Measurements from ENCODE around the gene KRTAP9-7. TPM values are rescaled to one million over a fixed set of nuclear protein-coding genes. Genes with fewer than 3 reads are reported as not detected.

The KRTAP9-7 gene
- total RNA-seq (2022; extraction: Qiagen RNA extraction; ENCODE audit: low read depth), result not detected in 5 replicates

DNA sequence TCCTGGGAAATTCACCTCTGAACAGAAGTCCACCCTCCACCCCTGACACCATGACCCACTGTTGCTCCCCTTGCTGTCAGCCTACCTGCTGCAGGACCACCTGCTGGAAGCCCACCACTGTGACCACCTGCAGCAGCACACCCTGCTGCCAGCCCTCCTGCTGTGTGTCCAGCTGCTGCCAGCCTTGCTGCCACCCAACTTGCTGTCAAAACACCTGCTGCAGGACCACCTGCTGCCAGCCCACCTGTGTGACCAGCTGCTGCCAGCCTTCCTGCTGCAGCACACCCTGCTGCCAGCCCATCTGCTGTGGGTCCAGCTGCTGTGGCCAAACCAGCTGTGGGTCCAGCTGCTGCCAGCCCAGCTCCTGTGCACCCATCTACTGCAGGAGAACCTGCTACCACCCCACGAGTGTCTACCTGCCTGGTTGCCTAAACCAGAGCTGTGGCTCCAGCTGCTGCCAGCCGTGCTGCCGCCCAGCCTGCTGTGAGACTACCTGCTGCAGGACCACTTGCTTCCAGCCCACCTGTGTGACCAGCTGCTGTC lies at the start of gene KRTAP9-7:
Gene KRTAP9-7 (plus strand): TSS at position 51 of the 543 bp plus-strand sequence. CDS start 0 bp downstream, at position 51.

DNA sequence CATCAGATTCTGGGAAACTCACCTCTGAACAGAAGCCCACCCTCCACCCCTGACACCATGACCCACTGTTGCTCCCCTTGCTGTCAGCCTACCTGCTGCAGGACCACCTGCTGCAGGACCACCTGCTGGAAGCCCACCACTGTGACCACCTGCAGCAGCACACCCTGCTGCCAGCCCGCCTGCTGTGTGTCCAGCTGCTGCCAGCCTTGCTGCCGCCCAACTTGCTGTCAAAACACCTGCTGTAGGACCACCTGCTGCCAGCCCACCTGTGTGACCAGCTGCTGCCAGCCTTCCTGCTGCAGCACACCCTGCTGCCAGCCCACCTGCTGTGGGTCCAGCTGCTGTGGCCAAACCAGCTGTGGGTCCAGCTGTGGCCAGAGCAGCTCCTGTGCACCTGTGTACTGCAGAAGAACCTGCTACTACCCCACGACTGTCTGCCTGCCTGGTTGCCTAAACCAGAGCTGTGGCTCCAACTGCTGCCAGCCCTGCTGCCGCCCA lies 48.9 kb upstream of the KRTAP9-7 start, which contains the start of gene KRTAP9-2:
Gene KRTAP9-2 (plus strand): TSS at position 51 of the 498 bp plus-strand sequence. CDS start 7 bp downstream, at position 58.

DNA sequence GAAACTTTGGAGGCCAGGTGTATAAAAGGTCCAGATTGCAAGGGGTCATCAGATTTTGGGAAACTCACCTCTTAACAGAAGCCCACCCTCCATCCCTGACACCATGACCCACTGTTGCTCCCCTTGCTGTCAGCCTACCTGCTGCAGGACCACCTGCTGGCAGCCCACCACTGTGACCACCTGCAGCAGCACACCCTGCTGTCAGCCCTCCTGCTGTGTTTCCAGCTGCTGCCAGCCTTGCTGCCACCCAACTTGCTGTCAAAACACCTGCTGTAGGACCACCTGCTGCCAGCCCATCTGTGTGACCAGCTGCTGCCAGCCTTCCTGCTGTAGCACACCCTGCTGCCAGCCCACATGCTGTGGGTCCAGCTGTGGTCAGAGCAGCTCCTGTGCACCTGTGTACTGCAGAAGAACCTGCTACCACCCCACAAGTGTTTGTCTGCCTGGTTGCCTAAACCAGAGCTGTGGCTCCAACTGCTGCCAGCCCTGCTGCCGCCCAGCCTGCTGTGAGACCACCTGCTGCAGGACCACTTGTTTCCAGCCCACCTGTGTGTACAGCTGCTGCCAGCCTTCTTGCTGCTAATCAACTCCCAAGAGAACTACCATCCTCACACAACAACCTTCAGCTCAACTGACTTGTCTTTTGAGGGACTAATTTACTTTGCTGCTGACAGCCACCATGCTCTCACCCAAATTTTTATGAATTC lies 42.9 kb upstream of the KRTAP9-7 start, which contains the start of gene KRTAP9-3:
Gene KRTAP9-3 (plus strand): TSS at position 51 of the 707 bp plus-strand sequence. CDS start 53 bp downstream, at position 104.

GRCh38 chr17:41237949-41238437 lies 37.5 kb upstream of the KRTAP9-7 start, which contains the start of gene KRTAP9-8:
TSS of gene KRTAP9-8 (plus strand) at chr17:41237999. CDS start at chr17:41238052, 53 bp downstream.

DNA sequence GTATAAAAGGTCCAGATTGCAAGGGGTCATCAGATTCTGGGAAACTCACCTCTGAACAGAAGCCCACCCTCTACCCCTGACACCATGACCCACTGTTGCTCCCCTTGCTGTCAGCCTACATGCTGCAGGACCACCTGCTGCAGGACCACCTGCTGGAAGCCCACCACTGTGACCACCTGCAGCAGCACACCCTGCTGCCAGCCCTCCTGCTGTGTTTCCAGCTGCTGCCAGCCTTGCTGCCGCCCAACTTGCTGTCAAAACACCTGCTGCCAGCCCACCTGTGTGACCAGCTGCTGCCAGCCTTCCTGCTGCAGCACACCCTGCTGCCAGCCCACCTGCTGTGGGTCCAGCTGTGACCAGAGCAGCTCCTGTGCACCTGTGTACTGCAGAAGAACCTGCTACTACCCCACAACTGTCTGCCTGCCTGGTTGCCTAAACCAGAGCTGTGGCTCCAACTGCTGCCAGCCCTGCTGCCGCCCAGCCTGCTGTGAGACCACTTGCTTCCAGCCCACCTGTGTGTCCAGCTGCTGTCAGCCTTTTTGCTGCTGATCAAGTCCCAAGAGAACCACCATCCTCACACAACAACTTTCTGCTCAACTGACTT lies 25.8 kb upstream of the KRTAP9-7 start, which contains the start of gene KRTAP9-4:
Gene KRTAP9-4 (plus strand): TSS at position 51 of the 604 bp plus-strand sequence. CDS start 34 bp downstream, at position 85.

DNA sequence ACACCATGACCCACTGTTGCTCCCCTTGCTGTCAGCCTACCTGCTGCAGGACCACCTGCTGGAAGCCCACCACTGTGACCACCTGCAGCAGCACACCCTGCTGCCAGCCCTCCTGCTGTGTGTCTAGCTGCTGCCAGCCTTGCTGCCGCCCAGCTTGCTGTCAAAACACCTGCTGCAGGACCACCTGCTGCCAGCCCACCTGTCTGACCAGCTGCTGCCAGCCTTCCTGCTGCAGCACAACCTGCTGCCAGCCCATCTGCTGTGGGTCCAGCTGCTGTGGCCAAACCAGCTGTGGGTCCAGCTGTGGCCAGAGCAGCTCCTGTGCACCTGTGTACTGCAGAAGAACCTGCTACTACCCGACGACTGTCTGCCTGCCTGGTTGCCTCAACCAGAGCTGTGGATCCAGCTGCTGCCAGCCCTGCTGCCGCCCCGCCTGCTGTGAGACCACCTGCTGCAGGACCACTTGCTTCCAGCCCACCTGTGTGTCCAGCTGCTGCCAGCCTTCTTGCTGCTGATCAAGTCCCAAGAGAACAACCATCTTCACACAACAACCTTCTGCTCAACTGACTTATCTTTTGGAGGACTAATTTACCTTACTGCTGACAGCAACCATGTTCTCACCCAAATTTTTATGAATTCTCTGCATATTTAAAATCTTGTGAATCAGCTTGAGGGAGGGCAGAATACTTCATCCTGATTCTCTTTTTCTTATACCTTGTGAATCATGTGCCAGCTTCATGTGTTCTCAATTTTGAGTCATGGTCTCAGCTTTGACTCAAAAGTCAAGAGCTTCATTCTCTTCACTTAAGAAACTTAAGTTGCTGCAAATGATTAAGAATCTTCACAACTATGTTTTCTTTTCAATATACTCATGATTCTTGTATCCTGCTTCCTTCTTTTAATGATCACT lies 19.9 kb upstream of the KRTAP9-7 start, which contains the start of gene KRTAP9-9:
Gene KRTAP9-9 (plus strand): TSS at position 4 of the 910 bp plus-strand sequence.

DNA sequence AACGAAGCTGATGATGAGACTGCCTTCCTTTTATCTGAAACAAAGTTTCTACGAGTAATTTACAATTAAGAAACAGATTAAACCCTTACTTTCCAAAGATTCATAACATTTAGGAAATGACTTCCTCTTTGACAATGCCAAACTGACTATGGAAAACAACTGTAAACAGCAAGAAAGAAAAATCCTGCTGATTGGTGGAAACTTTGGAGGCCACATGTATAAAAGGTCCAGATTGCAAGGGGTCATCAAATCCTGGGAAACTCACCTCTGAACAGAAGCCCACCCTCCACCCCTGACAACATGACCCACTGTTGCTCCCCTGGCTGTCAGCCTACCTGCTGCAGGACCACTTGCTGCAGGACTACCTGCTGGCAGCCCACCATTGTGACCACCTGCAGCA lies 10.4 kb upstream of the KRTAP9-7 start, which contains the start of gene KRTAP9-6:
Gene KRTAP9-6 (plus strand): TSS at position 301 of the 400 bp plus-strand sequence. CDS start 0 bp downstream, at position 301.

GRCh38 chr17:41301916-41302901 lies 26.7 kb downstream of the KRTAP9-7 start, which contains the start of gene KRTAP29-1:
TSS of gene KRTAP29-1 (minus strand) at chr17:41302851. CDS start at chr17:41302851, 0 bp downstream.

DNA sequence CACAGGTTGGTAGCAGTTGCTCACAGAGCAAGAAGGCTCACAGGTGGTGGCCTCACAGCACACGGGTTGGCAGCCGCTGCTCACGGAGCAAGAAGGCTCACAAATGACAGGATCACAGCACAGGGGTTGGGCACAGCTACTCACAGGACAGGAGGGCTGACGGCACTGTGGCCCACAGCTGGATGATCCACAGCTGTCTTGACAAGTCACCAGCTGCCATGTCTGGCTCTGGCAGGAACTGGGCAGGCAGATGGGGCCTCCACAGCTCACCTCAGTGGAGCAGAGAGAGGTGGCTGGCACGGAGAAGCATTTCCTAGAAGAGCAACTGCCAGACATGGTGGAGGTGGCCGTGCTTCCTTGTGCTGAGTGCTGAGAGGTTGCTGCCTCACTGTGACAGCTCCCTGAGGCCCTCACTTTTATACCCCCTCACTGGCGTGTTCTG lies 33.4 kb downstream of the KRTAP9-7 start, which contains the start of gene KRTAP16-1:
Gene KRTAP16-1 (minus strand): TSS at position 392 of the 442 bp plus-strand sequence. CDS start 56 bp downstream, at position 336.

GRCh38 chr17:41315204-41315794 lies 39.8 kb downstream of the KRTAP9-7 start, which contains the start of gene KRTAP17-1:
TSS of gene KRTAP17-1 (minus strand) at chr17:41315710. CDS start at chr17:41315650, 60 bp downstream.

Other genes starting within 250 kb of the KRTAP9-7 start
- not detected in 5 replicates for gene KRTAP1-5, start 248.5 kb upstream of the KRTAP9-7 start, total RNA-seq (2022; extraction: Qiagen RNA extraction; ENCODE audit: low read depth)
- not detected in 5 replicates for gene KRTAP1-4, start 245.5 kb upstream of the KRTAP9-7 start, total RNA-seq (2022; extraction: Qiagen RNA extraction; ENCODE audit: low read depth)
- gene KRTAP1-3, start 240.8 kb upstream of the KRTAP9-7 start, total RNA-seq (2022; extraction: Qiagen RNA extraction; ENCODE audit: low read depth), result 0.15 TPM in 1 of 5 replicates, not detected in the others
- gene KRTAP1-1, start 234.2 kb upstream of the KRTAP9-7 start, total RNA-seq (2022; extraction: Qiagen RNA extraction; ENCODE audit: low read depth), result not detected in 5 replicates
- not detected in 5 replicates for gene KRTAP2-1, start 228.4 kb upstream of the KRTAP9-7 start, total RNA-seq (2022; extraction: Qiagen RNA extraction; ENCODE audit: low read depth)
- gene KRTAP2-2, start 220.5 kb upstream of the KRTAP9-7 start, total RNA-seq (2022; extraction: Qiagen RNA extraction; ENCODE audit: low read depth), result not detected in 5 replicates
- gene KRTAP2-3, start 215.6 kb upstream of the KRTAP9-7 start, total RNA-seq (2022; extraction: Qiagen RNA extraction; ENCODE audit: low read depth), result not detected in 5 replicates
- gene KRTAP2-4, start 209.8 kb upstream of the KRTAP9-7 start, total RNA-seq (2022; extraction: Qiagen RNA extraction; ENCODE audit: low read depth), result not detected in 5 replicates
- not detected in 5 replicates for gene KRTAP4-7, start 191.5 kb upstream of the KRTAP9-7 start, total RNA-seq (2022; extraction: Qiagen RNA extraction; ENCODE audit: low read depth)
- not detected in 5 replicates for gene KRTAP4-8, start 177.6 kb upstream of the KRTAP9-7 start, total RNA-seq (2022; extraction: Qiagen RNA extraction; ENCODE audit: low read depth)
- not detected in 5 replicates for gene KRTAP4-16, start 173.5 kb upstream of the KRTAP9-7 start, total RNA-seq (2022; extraction: Qiagen RNA extraction; ENCODE audit: low read depth)
- not detected in 5 replicates for gene KRTAP4-9, start 170.3 kb upstream of the KRTAP9-7 start, total RNA-seq (2022; extraction: Qiagen RNA extraction; ENCODE audit: low read depth)
- gene KRTAP4-11, start 157.3 kb upstream of the KRTAP9-7 start, total RNA-seq (2022; extraction: Qiagen RNA extraction; ENCODE audit: low read depth), result not detected in 5 replicates
- not detected in 5 replicates for gene KRTAP4-12, start 151.5 kb upstream of the KRTAP9-7 start, total RNA-seq (2022; extraction: Qiagen RNA extraction; ENCODE audit: low read depth)
- not detected in 5 replicates for gene KRTAP4-6, start 135.2 kb upstream of the KRTAP9-7 start, total RNA-seq (2022; extraction: Qiagen RNA extraction; ENCODE audit: low read depth)
- not detected in 5 replicates for gene KRTAP4-5, start 125.9 kb upstream of the KRTAP9-7 start, total RNA-seq (2022; extraction: Qiagen RNA extraction; ENCODE audit: low read depth)
- not detected in 5 replicates for gene KRTAP4-4, start 115.0 kb upstream of the KRTAP9-7 start, total RNA-seq (2022; extraction: Qiagen RNA extraction; ENCODE audit: low read depth)
- gene KRTAP4-3, start 107.5 kb upstream of the KRTAP9-7 start, total RNA-seq (2022; extraction: Qiagen RNA extraction; ENCODE audit: low read depth), result not detected in 5 replicates
- not detected in 5 replicates for gene KRTAP4-2, start 97.5 kb upstream of the KRTAP9-7 start, total RNA-seq (2022; extraction: Qiagen RNA extraction; ENCODE audit: low read depth)
- gene KRTAP4-1, start 90.8 kb upstream of the KRTAP9-7 start, total RNA-seq (2022; extraction: Qiagen RNA extraction; ENCODE audit: low read depth), result 0.20 to 0.22 TPM in 2 of 5 replicates, not detected in the others
- gene KRTAP9-1, start 85.8 kb upstream of the KRTAP9-7 start, total RNA-seq (2022; extraction: Qiagen RNA extraction; ENCODE audit: low read depth), result not detected in 5 replicates
- gene KRTAP9-2, start 49.0 kb upstream of the KRTAP9-7 start, total RNA-seq (2022; extraction: Qiagen RNA extraction; ENCODE audit: low read depth), result not detected in 5 replicates
- not detected in 5 replicates for gene KRTAP9-3, start 43.2 kb upstream of the KRTAP9-7 start, total RNA-seq (2022; extraction: Qiagen RNA extraction; ENCODE audit: low read depth)
- not detected in 5 replicates for gene KRTAP9-8, start 37.7 kb upstream of the KRTAP9-7 start, total RNA-seq (2022; extraction: Qiagen RNA extraction; ENCODE audit: low read depth)
- not detected in 5 replicates for gene KRTAP9-4, start 26.0 kb upstream of the KRTAP9-7 start, total RNA-seq (2022; extraction: Qiagen RNA extraction; ENCODE audit: low read depth)
- gene KRTAP9-9, start 20.3 kb upstream of the KRTAP9-7 start, total RNA-seq (2022; extraction: Qiagen RNA extraction; ENCODE audit: low read depth), result not detected in 5 replicates
- gene KRTAP9-6, start 10.3 kb upstream of the KRTAP9-7 start, total RNA-seq (2022; extraction: Qiagen RNA extraction; ENCODE audit: low read depth), result not detected in 5 replicates
- gene KRTAP29-1, start 27.2 kb downstream of the KRTAP9-7 start, total RNA-seq (2022; extraction: Qiagen RNA extraction; ENCODE audit: low read depth), result not detected in 5 replicates
- gene KRTAP16-1, start 33.6 kb downstream of the KRTAP9-7 start, total RNA-seq (2022; extraction: Qiagen RNA extraction; ENCODE audit: low read depth), result not detected in 5 replicates
- gene KRTAP17-1, start 40.0 kb downstream of the KRTAP9-7 start, total RNA-seq (2022; extraction: Qiagen RNA extraction; ENCODE audit: low read depth), result not detected in 5 replicates
- gene KRT33A, start 75.1 kb downstream of the KRTAP9-7 start, total RNA-seq (2022; extraction: Qiagen RNA extraction; ENCODE audit: low read depth), result not detected in 5 replicates
- not detected in 5 replicates for gene KRT33B, start 94.1 kb downstream of the KRTAP9-7 start, total RNA-seq (2022; extraction: Qiagen RNA extraction; ENCODE audit: low read depth)
- gene KRT34, start 106.6 kb downstream of the KRTAP9-7 start, total RNA-seq (2022; extraction: Qiagen RNA extraction; ENCODE audit: low read depth), result 0.37 to 0.73 TPM (median 0.45 TPM) in 5 replicates
- gene KRT31, start 121.9 kb downstream of the KRTAP9-7 start, total RNA-seq (2022; extraction: Qiagen RNA extraction; ENCODE audit: low read depth), result 0.08 TPM in 1 of 5 replicates, not detected in the others
- not detected in 5 replicates for gene KRT37, start 148.9 kb downstream of the KRTAP9-7 start, total RNA-seq (2022; extraction: Qiagen RNA extraction; ENCODE audit: low read depth)
- not detected in 5 replicates for gene KRT38, start 165.3 kb downstream of the KRTAP9-7 start, total RNA-seq (2022; extraction: Qiagen RNA extraction; ENCODE audit: low read depth)
- 0.13 TPM in 1 of 5 replicates, not detected in the others for gene KRT32, start 191.7 kb downstream of the KRTAP9-7 start, total RNA-seq (2022; extraction: Qiagen RNA extraction; ENCODE audit: low read depth)
- not detected in 5 replicates for gene KRT35, start 205.5 kb downstream of the KRTAP9-7 start, total RNA-seq (2022; extraction: Qiagen RNA extraction; ENCODE audit: low read depth)
- gene KRT36, start 214.2 kb downstream of the KRTAP9-7 start, total RNA-seq (2022; extraction: Qiagen RNA extraction; ENCODE audit: low read depth), result 0.07 TPM in 1 of 5 replicates, not detected in the others
- gene KRT13, start 229.9 kb downstream of the KRTAP9-7 start, total RNA-seq (2022; extraction: Qiagen RNA extraction; ENCODE audit: low read depth), result 0.24 to 0.87 TPM (median 0.39 TPM) in 5 replicates
- gene KRT15, start 243.2 kb downstream of the KRTAP9-7 start, total RNA-seq (2022; extraction: Qiagen RNA extraction; ENCODE audit: low read depth), result 2.7 to 4.0 TPM (median 3.2 TPM) in 5 replicates